GM19099 (cell line): ENCODE results near the gene FOXA1.

Experiments
- POLR2A ChIP-seq: IDR thresholded peaks from 3 replicates; pipeline ENCODE4 v1.6.1; 2011; ENCODE audit warnings: low read depth; ENCODE audit not compliant: insufficient read length; ENCODE audit errors: extremely low read depth

Gene FOXA1

DNA sequence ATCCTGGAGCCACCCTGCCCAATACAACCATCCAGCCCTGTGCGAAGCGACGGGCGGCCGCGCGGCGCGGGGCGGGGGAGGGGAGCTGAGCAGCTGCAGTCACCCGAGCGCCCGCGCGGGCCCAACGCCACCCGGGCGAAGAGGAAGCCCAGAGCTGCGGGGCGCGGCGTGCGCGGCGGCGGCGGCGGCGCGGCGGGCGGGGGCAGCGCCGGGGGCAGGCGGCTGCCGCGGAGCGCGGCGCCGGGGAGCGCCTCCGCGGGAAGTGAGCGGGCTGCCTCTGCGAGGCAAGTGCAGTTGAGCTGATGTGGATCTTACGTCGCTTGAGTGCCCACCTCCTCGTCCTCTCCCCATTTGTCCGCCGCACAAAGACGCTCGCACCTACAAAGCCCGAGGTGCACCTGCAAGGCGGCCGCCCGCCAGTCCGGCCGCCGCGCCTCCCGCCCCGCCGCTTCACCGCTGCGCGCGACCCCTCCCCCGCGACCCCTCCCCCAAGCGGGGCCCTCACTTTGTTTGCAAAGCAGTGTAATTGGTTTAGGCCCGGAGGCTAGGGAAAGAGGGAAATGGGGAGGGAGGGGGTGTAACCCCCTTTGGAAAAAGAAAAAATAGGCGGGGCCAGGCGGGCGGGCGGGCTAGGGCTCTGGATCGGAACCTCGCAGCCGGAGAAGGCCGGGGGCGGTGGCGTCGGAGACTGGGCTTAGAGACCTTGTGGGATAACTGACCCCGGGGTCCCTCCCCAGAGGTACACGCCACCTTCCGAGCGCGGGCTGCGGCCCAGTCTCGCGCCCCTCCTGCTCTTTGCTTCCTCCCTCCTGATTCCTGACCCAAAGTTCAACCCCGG lies at the start of gene FOXA1, which contains the start of gene TTC6:
TSS of gene FOXA1 (minus strand) at position 279 of the 838 bp plus-strand sequence. CDS start at position 2, 277 bp downstream.
TSS of gene TTC6 (plus strand) at position 659 of the 838 bp plus-strand sequence. CDS start 26,436 bp downstream, outside the sequence.
- TF ChIP-seq POLR2A: no peak

DNA sequence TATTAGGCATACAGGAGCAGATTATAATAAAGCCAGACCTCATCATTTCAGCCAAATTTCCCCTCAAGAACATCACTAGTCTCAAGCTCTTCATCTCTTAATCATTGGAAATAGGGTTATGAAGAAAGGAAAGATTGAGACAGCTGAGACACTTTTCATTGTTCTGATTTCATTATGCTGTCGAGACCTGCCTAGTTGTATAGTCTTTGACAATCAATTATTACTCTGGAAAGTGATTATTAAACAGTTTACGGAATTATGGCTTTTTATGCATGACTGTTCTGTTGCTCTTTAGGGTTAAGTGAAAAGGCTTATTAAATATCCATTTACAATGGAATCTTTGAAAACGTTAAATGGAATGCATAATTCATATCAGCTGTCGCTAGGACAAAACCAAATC lies 48.7 kb upstream of the FOXA1 start:
- no peak for TF ChIP-seq POLR2A

GRCh38 chr14:37642125-37642524 lies 47.1 kb upstream of the FOXA1 start:
- TF ChIP-seq POLR2A: no peak

DNA sequence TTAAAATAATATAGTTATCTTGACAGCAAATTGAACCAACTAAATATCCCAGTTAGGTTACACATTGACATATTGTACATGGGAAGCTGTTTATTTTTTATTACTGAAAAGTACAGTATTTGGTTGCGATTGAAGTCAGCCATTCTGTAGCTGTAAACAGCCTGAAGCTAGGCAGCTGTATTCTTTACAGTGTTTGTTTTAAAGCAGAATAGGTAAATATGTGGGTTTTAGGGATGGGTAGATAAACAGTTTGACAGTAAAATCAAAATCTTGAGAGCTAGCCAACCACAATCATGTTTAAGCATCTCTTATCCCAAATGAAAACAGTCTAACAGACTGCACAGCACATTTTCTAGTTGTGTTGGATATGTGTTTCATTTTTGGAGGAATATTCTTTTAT lies 46.1 kb upstream of the FOXA1 start:
- TF ChIP-seq POLR2A: no peak

DNA sequence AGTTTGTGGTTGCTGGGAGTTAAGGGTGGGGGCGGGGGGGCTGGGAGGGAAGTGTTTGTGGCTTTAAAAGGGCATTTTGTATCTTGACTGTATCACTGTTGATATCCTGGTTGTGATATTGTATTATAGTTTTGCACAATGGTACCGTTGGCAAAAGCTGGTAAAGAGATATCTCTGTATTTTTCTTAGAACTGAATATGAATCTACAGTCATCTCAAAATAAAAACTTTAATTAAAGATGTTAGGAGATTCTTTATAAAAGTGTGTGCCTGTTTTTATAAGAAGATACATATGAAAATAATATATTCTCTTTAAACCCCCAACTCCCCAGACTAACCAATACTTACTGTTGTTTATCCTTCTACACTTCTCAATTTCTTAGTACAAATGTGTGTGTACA lies 43.5 kb upstream of the FOXA1 start:
- TF ChIP-seq POLR2A: no peak

GRCh38 chr14:37637341-37637740 lies 42.3 kb upstream of the FOXA1 start:
- TF ChIP-seq POLR2A: no peak

GRCh38 chr14:37625597-37626595 lies 30.8 kb upstream of the FOXA1 start:
- TF ChIP-seq POLR2A: no peak

GRCh38 chr14:37623971-37624370 lies 28.9 kb upstream of the FOXA1 start:
- TF ChIP-seq POLR2A: no peak

DNA sequence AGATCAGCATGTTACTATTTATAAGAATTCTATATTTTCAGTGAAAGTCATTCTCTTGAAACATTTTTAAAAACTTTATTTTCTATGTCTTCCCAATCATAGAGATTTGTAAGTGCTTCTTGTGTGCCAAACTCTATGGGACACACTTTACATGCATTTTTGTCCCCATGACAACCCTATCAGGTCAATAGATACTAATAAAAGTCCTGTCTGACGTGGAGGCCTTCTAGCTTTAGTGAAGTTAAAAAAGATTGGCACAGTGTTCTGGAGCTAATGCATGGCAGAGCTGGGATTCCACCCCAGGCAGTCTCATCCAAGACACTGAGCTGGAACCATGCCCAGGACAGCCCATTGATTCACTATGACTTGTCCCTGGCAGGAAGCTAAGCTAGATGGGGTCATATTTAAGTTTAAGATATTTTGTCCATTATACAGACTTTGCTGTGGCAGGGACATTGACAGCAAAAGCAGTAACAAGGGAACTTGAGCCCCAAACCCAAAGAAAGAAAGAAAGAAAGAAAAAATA lies 28.4 kb upstream of the FOXA1 start:
- TF ChIP-seq POLR2A: no peak

GRCh38 chr14:37622231-37622923 lies 27.3 kb upstream of the FOXA1 start:
- no peak for TF ChIP-seq POLR2A

- TF ChIP-seq POLR2A: no peak
These were observed 25.8 kb upstream of the FOXA1 start for GRCh38 chr14:37620856-37621255.

DNA sequence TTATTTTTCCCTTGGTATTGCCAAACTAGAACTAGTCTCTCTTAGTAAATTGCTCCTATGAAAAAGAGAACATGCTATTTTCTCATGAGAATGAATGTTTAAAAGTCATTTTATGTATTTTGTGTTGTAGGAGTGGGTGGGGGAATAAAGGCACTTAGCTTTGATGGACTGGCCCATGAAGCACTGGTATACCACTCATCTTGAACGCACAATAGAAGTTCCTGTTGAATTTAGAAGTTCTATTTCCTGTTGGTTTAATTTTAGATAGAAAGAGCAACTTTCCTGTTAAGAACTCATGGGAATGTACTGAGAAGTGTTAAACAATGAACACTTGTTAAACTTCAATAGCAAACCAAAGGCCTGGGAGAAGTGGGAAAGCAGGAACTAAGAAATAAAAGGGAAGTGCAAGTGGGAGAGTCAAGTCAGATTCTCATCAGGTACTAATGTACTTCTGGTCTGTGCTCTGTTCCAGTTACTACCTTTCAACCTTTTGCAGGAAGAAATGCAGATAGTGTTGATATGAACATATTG lies 23.5 kb upstream of the FOXA1 start:
- no peak for TF ChIP-seq POLR2A

- TF ChIP-seq POLR2A: no peak
These were observed 22.9 kb upstream of the FOXA1 start for GRCh38 chr14:37617864-37618365.

- no peak for TF ChIP-seq POLR2A
These were observed 21.8 kb upstream of the FOXA1 start for GRCh38 chr14:37616853-37617252.
